GM23338 (cell line): ENCODE results near the gene LTA4H.

Experiments used
- CREB1 ChIP-seq: fragments of 250-450 bp; sonication (Bioruptor Pico); IDR thresholded peaks from 2 replicates; pipeline ENCODE4 v1.5.0; 2020; ENCODE audit warnings: low read depth, mild to moderate bottlenecking, moderate library complexity
- CTCF ChIP-seq, 2 experiments: fragments of 200-600 bp in 1 of 2; sonication (generic) in 1 of 2; conservative IDR thresholded peaks; 2 replicates each; pipeline versions ENCODE4 v1.5.1 to v1.6.1; 2016 to 2017; ENCODE audit warnings: antibody characterized with exemption in 2 of 2, low read depth in 2 of 2, mild to moderate bottlenecking in 2 of 2, moderate library complexity in 1 of 2
- EZH2 ChIP-seq: fragments of 200-600 bp; sonication (generic); IDR thresholded peaks from one replicate; pipeline ENCODE4 v1.8.0; 2017; ENCODE audit warnings: antibody characterized with exemption, mild to moderate bottlenecking, low read depth; ENCODE audit not compliant: unreplicated experiment
- EZH2phosphoT487 ChIP-seq: fragments of 200-600 bp; sonication (generic); IDR thresholded peaks from one replicate; pipeline ENCODE4 v1.8.1; 2018; ENCODE audit warnings: antibody characterized with exemption; ENCODE audit not compliant: unreplicated experiment
- JUNB ChIP-seq: IDR thresholded peaks from one replicate; pipeline ENCODE4 v1.6.1; 2016; ENCODE audit warnings: antibody characterized with exemption; ENCODE audit not compliant: unreplicated experiment
- POLR2AphosphoS5 ChIP-seq: IDR thresholded peaks from 2 replicates; pipeline ENCODE4 v1.6.1; 2016; ENCODE audit warnings: antibody characterized with exemption, low read depth
- REST ChIP-seq: IDR thresholded peaks from one replicate; pipeline ENCODE4 v1.6.1; 2018; ENCODE audit warnings: antibody characterized with exemption; ENCODE audit not compliant: unreplicated experiment
- STAT1 ChIP-seq: IDR thresholded peaks from one replicate; pipeline ENCODE4 v1.6.1; 2016; ENCODE audit warnings: antibody characterized with exemption; ENCODE audit not compliant: unreplicated experiment
- ZNF331 ChIP-seq: fragments of 250-450 bp; sonication (Bioruptor Pico); IDR thresholded peaks from 2 replicates; pipeline ENCODE4 v1.5.0; 2020; ENCODE audit warnings: low read depth, mild to moderate bottlenecking, moderate library complexity

- TF ChIP-seq EZH2 (no peak), CTCF (conservative IDR thresholded peaks at IDR 0.05; ENCODE audit: low read depth in 2 of 2) (no peak), POLR2AphosphoS5 (no peak), REST (no peak), EZH2phosphoT487 (no peak), ZNF331 (CRISPR knock-in tag) (no peak), JUNB (no peak), CREB1 (no peak), STAT1 (no peak)
These were observed 83.9 kb downstream of the LTA4H start for GRCh38 chr12:95951515-95951914.
